ENCODE results near the gene TUBG2. TPM values are rescaled to one million over a fixed set of nuclear protein-coding genes. Genes with fewer than 3 reads are reported as not detected.
A peak's percentile ranks its signal among the peaks of the same experiment; 100 is the strongest.

The TUBG2 gene
- total and polyA plus RNA-seq, 2 of the 8 experiments (the other 6 are each of a cell fraction or from before 2014, with no cell fraction given): 14.8 to 16.6 TPM

GRCh38 chr17:42677921-42678781, 19.1 kb downstream of the TUBG2 start (continued):
- TF ChIP-seq TAF7 (optimal IDR thresholded peaks at IDR 0.05; ENCODE audit: borderline replicate concordance, low read depth, low read length) (peak; percentile 72), JUND (IDR thresholded peaks at IDR 0.05; ENCODE audit: low read length) (no peak; the same call in 1 of the 2 replicates), FOSL1 (IDR thresholded peaks at IDR 0.05; ENCODE audit: insufficient read depth, low read depth, low read length) (no peak), BCL11A (IDR thresholded peaks at IDR 0.05; ENCODE audit: low read depth in 2 of 2, low read length in 2 of 2) (no peak), CBX8 (IDR thresholded peaks at IDR 0.05; ENCODE audit: borderline replicate concordance, low read depth, low read length) (no peak), POU5F1 (IDR thresholded peaks at IDR 0.05; ENCODE audit: low read depth, low read length) (no peak)
